22Rv1 (cell line): ENCODE data around the gene RAB17.

ENCODE experiments used
- ZFX ChIP-seq: fragments of 450-650 bp; IDR thresholded peaks from 2 replicates; pipeline ENCODE4 v1.6.1; 2017; ENCODE audit warnings: antibody characterized with exemption, borderline replicate concordance
- TF ChIP-seq, protein P1 (sequence below): fragments of 450-650 bp; IDR thresholded peaks from 2 replicates; pipeline ENCODE4 v1.5.1; 2017; ENCODE audit warnings: mild to moderate bottlenecking

DNA sequence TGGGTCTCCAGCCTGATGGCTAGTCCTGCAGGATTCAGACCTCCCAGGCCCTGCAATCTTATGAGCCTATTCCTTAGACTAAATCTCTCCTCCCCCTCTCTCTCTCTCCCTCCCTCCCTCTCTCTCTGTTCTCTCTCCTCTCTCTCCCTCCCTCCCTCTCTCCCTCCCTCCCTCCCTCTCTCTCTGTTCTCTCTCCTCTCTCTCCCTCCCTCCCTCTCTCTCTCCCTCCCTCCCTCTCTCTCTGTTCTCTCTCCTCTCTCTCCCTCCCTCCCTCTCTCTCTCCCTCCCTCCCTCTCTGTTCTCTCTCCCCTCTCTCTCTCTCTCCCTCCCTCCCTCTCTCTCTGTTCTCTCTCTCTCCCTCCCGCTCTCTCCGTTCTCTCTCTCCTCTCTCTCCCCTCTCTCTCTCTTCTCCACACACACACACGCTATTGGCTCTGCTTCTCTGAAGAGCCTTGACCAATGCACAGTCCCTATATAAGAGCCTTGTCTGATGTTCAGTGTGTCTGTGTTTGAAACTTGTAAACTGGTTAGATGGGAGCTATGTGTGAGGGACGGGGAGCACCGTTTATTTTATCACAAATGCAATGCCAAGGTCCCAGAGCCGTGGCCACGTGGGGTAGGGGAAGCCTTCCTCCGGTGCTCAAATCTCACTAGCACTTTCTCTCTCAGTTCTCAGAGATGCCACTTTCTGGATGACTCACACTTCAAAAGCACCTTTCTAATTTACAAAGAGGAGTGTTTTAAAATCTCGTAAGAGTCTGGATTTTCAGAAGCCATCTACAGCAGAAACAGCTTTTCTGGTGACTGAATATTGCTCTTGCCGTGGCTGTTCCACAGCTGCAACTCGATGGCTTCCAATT is 33.5 kb downstream of the RAB17 start:
- TF ChIP-seq, protein P1, sequence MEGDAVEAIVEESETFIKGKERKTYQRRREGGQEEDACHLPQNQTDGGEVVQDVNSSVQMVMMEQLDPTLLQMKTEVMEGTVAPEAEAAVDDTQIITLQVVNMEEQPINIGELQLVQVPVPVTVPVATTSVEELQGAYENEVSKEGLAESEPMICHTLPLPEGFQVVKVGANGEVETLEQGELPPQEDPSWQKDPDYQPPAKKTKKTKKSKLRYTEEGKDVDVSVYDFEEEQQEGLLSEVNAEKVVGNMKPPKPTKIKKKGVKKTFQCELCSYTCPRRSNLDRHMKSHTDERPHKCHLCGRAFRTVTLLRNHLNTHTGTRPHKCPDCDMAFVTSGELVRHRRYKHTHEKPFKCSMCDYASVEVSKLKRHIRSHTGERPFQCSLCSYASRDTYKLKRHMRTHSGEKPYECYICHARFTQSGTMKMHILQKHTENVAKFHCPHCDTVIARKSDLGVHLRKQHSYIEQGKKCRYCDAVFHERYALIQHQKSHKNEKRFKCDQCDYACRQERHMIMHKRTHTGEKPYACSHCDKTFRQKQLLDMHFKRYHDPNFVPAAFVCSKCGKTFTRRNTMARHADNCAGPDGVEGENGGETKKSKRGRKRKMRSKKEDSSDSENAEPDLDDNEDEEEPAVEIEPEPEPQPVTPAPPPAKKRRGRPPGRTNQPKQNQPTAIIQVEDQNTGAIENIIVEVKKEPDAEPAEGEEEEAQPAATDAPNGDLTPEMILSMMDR = no peak
- no peak for TF ChIP-seq ZFX
